Bronchial epithelial cell (primary cell): ENCODE data around the gene PRSS57. TPM values are rescaled to one million over a fixed set of nuclear protein-coding genes. Genes with fewer than 3 reads are reported as not detected.
"Not testable (repeated sequence)": the region's sequence is repeated elsewhere in the genome, so short reads cannot be mapped to it uniquely, and the experiment has no call there.

Experiments used
- DNase-seq: peaks from one replicate; pipeline ENCODE4 v3.0.0-alpha.2; 2010; ENCODE audit warnings: low read depth
- FAIRE-seq: peaks from 2 replicates; lab custom pipeline; 2011; peaks lifted over from hg19 to GRCh38; lab: Jason Lieb, UNC
- H3K27me3 ChIP-seq: 2 replicates; pipeline ENCODE4 v1.5.1; 2011; ENCODE audit warnings: low read length; ENCODE audit not compliant: control insufficient read depth, insufficient read depth
- H3K36me3 ChIP-seq: 2 replicates; pipeline ENCODE4 v1.5.1; 2011; ENCODE audit warnings: low read length; ENCODE audit not compliant: control insufficient read depth, insufficient read depth
- H3K4me3 ChIP-seq: 2 replicates; pipeline ENCODE4 v1.5.1; 2011; ENCODE audit warnings: mild to moderate bottlenecking, low read depth, low read length, control low read depth
- CTCF ChIP-seq: IDR thresholded peaks from 2 replicates; pipeline ENCODE4 v1.5.1; 2011; ENCODE audit warnings: mild to moderate bottlenecking, moderate library complexity, low read length, control low read depth, inconsistent platforms; ENCODE audit not compliant: insufficient read depth, severe bottlenecking
- total RNA-seq: library from RNA; depleted of rRNA; stranded (reverse); fragments of >200 nt; gene quantifications from 2 replicates; pipeline ENCODE4 v1.2.1, GENCODE V29; 2014

The PRSS57 gene
- total RNA-seq, 1 donor from 2014 or later, result not detected

DNA sequence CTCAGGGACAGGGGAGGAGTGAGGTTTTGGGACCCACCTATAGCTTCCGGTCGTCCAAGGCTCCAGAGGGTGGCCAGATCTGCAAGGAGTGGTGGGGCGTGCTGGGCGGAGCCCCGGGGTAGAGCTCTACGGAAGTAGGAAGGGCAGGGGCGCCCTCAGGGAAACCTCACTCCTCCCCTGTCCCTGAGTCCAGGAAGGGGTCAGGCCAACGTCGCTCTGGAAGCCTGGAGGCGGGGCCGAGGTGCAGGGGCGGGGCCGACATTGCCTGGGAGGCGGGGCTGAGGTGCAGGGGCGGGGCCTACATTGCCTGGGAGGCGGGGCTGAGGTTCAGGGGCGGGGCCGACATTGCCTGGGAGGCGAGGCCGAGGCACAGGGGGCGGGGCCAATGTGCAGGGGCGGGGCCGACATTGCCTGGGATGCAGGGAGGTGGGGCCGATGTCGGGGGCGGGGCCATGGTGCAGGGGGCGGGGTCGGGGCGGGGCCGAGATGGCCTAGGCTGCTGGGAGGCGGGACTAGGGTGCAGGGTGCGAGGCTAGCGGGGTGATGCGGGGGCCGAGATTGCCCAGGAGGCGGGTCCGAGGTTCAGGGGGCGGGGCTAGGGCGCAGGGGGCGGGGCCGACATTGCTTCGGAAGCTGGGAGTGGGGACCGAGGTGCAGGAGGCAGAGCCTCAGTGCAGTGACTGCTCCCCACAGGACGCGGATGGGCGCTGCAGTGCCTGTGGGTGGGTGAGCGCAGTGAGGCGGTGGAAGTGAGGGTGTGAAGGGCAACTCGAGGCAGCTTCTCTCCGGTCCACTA, 8.6 kb upstream of the PRSS57 start:
- TF ChIP-seq CTCF, result no peak

GRCh38 chr19:703329-703650, 8.0 kb upstream of the PRSS57 start:
- H3K4me3 ChIP-seq, result no peak overlapping the region

More for the DNA sequence above, 8.6 kb upstream of the PRSS57 start:
- no peaks in the 10 kb centered on the region for H3K36me3 ChIP-seq
- no peak for DNase-seq
- H3K27me3 ChIP-seq, result peaks cover 4% of the 10 kb centered on the region
- no peak for FAIRE-seq
- no peak overlapping the region for H3K4me3 ChIP-seq

GRCh38 chr19:702847-703246, 7.6 kb upstream of the PRSS57 start:
- not testable (repeated sequence) for DNase-seq, H3K36me3 ChIP-seq, FAIRE-seq, H3K4me3 ChIP-seq, H3K27me3 ChIP-seq

More at GRCh38 chr19:703329-703650, 8.0 kb upstream of the PRSS57 start:
- DNase-seq (no peak), FAIRE-seq (no peak)
- peaks cover 2% of the 10 kb centered on the region for H3K27me3 ChIP-seq
- H3K36me3 ChIP-seq, result no peaks in the 10 kb centered on the region
- no peak for TF ChIP-seq CTCF

DNA sequence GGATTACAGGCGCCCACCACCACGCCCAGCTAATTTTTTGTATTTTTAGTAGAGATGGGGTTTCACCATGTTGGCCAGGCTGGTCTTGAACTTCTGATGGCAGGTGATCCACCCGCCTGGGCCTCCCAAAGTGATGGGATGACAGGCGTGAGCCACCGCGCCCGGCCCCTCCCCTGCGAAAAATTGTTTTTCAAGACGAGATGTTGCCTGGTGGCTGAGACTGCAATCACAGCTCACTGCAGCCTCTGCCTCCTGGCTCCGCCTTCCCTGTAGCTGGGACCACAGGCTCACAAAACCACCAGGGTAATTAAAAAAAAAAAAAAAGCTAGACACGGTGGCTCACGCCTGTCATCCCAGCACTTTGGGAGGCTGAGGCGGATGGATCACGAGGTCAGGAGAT, 4.6 kb upstream of the PRSS57 start:
- H3K36me3 ChIP-seq, FAIRE-seq, H3K27me3 ChIP-seq, H3K4me3 ChIP-seq, DNase-seq: not testable (repeated sequence)

DNA sequence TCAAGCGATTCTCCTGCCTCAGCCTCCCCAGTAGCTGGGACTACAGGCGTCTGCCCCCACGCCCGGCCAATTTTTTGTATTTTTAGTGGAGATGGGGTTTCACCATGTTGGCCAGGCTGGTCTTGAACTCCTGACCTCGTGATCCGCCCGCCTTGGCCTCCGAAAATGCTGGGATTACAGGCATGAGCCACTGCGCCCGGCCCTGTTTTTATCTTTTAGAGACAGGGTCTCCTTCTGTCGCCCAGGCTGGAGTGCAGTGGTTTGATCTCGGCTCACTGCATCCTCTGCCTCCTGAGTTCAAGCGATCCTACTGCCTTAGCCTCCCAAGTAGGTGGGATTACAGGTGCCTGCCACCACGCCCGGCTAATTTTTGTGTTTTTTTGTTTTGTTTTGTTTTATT, 3.3 kb upstream of the PRSS57 start:
- not testable (repeated sequence) for H3K4me3 ChIP-seq, H3K27me3 ChIP-seq, H3K36me3 ChIP-seq, FAIRE-seq, DNase-seq

DNA sequence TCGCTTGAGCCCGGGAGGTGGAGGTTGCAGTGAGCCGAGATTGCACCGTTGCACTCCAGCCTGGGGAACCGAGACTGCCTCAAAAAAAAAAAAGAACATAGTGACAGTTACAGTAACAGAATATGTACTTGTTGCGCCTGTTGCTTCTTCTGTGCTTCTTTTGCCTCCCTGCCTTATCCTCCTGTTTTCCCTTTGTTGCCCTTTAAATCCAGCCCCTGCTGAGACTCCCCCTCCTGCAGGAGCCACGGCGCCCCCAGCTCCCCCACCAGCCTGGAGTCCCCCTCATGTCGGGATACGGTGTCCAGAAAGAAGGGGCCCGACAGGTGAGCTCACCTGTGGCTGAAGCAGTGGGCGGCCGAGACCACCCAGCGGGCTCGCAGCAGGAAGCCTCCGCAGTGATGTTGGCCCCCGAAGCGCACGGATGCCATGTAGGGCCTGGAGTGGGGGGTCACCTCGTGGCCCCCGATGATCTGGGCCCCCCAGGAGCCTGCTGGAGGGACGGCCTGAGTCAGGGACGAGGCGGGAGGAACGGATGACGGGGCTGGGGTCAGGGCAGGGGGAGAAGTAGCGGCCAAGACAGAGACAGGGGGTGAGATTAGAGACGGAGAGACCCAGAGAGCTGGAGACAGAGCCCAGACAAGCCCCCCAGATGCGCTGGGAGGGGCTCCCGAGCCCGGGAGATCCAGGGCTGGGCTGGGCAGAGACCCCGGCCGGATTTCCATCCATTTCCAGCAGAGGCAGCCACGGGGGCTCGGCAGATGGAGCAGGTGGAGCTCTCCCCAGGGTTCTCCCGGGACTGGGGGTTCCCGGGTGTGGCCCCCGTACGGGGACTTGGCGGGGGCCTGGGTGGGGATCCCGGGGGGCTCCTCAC, 536 bp downstream of the PRSS57 start:
- DNase-seq, result no peak
- H3K4me3 ChIP-seq, result no peak overlapping the region
- no peak for TF ChIP-seq CTCF
- H3K27me3 ChIP-seq, result no peaks in the 10 kb centered on the region
- FAIRE-seq, result no peak
- no peaks in the 10 kb centered on the region for H3K36me3 ChIP-seq

GRCh38 chr19:690203-690602, 5.0 kb downstream of the PRSS57 start:
- no peaks in the 10 kb centered on the region for H3K27me3 ChIP-seq
- FAIRE-seq, result no peak

More at GRCh38 chr19:690203-690602, 5.0 kb downstream of the PRSS57 start:
- TF ChIP-seq CTCF, result no peak
- Histone ChIP-seq H3K4me3 (no peak overlapping the region), H3K36me3 (no peaks in the 10 kb centered on the region)
- no peak for DNase-seq
